ENCODE data around the gene LHFPL2.

The LHFPL2 gene

DNA sequence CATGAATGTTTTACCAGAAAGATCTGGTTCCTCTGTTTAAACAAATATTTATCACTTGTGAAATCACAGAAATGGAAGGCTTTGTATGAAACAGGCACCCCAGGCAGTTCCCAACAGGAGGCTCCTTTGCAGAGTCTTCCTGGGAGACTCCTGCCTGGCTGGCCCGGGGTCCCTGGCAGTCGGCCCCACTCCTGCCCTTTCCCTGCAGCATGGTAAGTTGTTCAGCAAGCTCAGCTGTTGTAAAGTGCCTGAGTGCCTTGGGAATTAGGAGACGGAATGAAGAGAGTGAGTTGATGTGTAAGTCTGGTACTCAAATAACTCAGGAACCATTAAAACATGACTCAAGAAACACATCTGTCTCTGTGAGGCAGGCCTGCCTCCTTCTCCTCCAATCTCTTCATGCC lies 17.5 kb upstream of the LHFPL2 start:
- no peak for DNase-seq

DNA sequence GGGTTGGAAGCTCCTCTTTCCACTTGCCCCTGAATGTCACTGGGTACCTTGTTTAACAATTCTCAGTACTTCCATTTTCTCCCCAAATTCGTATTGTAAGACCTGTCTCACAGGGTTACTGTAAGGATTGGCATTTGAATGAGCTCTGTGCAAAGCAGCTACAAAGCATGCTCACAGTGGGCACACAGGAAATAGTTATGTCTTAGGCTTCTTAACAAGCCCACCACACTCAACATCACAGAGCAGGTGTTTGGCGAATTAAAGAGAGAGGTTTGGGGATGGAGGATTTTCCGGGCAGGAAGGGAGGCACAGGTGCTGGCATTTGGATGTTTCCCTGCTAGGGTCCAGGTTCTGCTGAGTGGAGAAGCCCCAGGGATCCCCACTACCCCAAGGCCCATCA lies 17.0 kb upstream of the LHFPL2 start:
- no peak for DNase-seq

DNA sequence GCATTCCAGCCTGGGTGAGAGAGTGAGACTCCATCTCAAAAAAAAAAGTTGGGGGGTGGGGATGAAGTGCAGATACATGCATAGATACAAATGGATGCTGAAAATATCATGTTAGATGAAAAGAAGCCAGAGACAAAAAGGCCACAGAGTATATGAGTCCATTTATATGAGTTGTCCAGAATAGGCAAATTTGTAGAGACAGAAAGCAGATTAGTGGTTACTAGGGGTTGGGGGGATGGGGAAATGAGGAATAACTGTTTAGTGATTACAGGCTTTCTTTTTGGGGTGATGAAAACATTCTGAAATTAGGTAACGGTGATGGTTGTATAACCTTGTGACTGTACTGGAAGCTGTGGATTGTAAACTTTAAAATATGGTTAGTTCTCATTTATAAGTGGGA lies 13.8 kb upstream of the LHFPL2 start:
- no peak for DNase-seq

DNA sequence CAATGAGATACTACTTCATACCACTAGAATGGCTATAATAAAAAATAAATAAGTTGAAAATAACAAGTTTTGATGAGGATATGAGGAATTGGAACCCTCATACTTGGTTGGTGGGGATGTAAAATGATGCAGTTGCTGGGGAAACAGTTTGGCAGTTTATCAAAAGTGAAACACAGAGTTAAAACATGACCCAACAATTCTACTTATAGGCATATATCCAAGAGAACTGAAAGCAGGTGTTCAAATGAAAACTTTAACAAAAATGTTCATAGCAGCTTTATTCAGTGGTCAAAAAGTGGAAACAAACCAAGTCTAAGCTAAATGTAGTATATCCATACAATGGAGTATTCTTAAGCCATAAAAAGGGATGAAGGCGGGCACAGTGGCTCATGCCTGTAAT lies 13.1 kb upstream of the LHFPL2 start:
- no peak for DNase-seq

DNA sequence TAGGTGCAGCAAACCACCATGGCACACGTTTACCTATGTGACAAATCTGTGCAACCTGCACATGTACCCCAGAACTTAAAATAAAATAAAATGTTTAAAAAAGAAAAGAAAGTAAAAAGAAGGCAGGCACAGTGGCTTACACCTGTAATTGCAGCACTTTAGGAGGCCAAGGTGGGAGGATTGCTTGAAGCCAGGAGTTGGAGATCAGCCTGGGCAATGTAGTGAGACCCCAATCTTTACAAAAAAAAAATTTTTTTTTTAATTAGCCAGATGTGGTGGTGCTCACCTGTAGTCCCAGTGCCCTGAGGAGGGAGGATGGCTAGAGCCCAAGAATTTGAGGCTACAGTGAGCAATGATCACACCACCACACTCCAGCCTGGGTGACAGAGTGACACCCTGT lies 12.5 kb upstream of the LHFPL2 start:
- DNase-seq = no peak

DNA sequence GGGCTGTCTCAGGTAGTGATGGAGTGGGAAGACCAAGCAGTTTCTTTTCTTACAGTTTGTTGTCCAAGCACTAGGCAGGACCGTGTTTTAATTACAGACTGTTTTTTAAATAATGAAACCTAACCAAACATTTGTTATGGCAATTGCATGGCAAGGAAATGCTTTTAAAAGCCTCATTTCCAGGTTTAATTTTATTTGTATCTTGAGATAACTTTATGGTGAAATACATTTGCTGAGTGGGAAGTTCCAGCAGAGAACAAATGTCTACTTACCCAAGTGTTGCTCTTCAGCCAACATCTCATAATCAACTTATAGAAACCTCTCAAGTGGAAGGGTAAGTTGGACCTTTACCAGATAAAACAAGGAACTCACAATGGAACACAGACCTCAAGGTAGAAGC lies 11.8 kb upstream of the LHFPL2 start:
- no peak for DNase-seq

DNA sequence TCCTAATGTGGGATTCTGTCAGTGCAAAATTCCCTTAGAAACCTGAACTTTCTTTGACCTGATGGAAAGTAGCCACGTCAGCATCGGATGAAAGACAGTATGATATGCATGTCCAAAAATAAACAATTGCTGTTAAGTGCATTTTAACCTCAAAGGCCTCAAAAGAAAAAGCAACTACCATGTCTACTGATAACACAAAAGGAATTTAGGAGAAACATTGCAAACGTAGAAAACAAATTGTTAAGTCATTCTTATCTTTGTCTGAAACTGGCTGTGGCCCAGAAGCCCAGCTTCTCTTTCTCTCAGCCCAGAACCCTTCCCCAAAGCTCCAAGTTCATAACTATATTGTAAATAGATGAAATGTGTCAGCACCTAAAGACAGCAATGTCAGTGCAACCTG lies 11.1 kb upstream of the LHFPL2 start:
- DNase-seq = no peak

DNA sequence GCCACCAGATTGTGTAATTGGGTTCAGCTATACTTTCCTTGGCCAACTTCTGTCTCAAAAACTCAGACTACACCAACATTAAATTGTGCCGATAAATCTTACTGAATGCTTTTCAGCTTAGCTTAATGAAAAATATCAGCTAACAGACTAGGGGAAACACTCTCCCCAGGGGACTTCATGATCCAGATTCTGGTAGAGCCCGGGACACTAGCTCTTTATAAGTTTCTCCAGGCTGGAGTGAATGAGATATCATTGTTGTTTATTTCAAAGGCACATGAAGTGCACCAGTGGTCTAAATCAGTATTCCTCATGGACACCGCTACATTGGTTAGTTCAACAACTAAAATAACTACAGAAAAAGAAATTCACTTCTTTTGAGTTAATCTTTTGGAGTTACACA lies 10.5 kb upstream of the LHFPL2 start:
- no peak for DNase-seq

DNA sequence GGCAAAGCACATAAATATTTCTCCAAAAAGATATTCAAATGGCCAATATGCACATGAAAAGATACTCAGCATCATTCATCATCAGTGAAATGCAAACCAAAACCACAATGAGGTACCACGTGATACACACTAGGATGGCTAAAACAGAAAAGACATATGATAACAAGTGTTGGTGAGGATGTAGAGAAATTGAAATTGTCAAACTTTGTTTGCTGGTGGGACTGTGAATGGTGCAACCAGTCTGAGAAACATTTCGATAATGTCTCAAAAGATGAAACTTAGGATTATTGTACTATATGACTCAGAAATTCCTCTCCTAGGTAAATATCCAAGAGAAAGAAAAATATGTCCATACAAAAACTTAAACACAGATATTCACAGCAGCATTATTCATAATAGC lies 8.6 kb upstream of the LHFPL2 start:
- DNase-seq = no peak

DNA sequence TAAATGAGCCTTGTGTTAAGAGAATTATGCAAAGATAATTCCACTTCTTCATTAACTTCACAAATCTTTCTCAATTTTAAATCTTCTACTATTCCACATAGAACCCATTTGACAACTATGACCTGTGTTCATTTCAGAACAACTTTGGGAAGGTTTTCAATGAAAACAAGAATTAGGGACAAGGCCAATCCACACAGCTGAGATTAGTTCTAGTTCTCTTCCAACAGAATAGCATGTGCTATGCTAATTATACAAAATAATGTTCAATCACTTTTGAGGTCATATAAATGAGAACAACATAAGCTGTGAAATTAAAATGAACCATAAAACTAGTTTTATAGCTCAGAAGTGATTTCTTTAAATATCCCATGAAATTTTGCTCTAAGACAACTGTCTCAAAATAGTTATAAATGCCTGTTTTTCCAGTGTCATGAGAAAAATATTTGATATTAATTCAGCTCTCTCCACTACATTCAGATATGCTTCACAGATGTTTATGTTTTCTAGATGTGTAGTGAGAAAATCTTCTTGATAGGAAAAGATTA lies 7.2 kb upstream of the LHFPL2 start:
- no peak for DNase-seq

DNA sequence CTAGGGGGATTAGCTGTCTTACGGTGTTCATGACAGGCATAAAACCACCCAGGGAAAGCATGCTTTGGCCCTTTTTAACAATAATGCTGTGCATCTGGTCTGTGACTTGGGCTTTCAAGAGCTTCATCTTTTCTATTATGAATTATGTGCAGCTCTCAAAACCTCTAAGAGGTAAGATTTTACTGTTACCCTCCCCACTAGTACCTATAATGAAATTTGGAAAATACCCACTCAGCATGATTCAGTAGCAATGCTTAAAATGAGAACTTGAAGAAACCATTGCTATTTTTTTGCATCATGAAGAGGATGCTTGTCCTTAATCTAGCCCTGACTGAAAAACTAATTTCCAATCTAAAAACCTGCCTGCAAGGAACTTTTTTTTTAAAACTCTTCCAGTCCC lies 5.8 kb upstream of the LHFPL2 start:
- no peak for DNase-seq

DNA sequence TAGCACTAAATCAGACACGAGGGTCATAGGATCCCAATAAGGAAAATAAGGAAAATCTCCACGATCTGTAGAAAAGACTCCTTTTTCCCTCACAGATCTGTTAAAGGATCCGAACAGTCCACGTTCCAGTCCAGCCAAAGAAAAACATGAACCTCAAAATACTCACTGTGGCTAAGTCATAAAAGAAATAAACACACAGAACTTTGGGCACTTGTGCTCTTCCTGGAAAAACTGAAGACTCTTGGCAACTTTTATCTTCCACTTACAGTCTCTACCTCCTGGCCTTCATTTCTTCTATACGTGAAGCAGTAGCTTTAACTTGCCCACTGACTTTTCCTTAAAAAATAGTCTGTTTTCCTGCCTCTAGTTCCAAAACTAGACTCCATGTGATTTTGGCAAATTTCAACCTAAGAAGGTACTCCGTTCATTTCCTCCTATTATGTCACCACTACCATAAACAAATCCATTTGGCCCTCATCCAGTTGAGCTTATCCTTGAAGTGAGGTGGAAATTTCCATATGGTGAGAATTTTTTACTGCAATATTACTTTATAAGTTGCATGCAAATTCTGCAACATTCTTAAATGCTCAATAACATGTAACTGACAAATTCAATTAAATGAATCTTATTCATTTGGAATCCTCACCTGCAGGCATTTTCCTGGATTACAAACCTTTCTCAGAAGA lies 5.3 kb upstream of the LHFPL2 start:
- no peak for DNase-seq

DNA sequence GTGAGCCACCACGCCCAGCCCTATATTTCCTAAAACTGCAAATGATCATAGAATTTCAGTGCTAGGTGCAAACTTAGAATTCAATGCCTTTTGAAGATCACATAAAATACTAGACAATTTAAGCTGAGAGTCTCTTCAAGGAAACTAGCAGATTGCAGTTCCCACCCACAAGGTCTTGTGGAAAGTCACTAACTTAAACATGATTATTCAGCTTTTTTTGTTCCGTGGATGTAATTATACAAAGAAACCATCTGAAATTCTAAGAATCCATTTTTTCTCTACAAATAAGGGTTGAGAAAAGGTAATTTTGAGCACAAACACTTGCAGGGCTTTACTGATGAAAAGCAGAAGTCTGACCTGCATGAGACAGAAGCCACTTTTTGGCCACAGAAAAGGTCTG lies 4.5 kb upstream of the LHFPL2 start:
- DNase-seq = no peak

DNA sequence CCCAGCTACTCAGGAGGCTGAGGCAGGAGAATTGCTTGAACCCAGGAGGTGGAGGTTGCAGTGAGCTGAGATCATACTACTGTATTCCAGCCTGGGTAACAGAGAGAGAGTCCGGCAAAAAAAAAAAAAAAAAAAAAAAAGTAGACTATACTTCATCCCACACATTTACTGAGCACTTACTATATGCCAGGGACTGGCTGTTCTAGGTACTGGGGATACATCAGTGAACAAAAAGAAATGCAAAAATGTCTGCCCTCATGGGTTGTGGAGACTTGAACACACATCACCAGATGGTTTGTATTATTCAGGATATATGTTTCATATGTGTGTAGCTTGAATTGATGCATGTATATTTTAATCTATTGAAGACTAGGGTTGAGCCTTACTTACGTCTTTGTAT lies 2.9 kb upstream of the LHFPL2 start:
- no peak for DNase-seq

DNA sequence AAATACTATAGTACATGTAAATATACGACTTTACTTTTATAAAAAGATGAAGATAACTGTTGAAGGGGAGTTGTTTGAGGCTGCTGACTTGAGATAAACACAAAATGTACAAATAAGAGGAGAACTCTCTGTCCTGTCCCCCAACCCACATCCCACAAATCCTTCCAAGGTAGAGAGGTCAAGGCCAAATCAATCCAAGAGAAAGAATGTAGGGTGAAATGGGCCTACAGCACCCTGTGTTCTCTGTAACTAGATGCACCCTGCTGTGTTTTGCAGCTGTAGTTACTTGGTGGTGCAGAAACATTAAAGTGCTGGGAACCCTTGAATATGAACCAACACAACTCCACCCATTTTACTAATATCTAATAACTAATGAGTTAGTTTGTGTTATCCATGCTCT lies 2.0 kb upstream of the LHFPL2 start:
- DNase-seq = no peak

DNA sequence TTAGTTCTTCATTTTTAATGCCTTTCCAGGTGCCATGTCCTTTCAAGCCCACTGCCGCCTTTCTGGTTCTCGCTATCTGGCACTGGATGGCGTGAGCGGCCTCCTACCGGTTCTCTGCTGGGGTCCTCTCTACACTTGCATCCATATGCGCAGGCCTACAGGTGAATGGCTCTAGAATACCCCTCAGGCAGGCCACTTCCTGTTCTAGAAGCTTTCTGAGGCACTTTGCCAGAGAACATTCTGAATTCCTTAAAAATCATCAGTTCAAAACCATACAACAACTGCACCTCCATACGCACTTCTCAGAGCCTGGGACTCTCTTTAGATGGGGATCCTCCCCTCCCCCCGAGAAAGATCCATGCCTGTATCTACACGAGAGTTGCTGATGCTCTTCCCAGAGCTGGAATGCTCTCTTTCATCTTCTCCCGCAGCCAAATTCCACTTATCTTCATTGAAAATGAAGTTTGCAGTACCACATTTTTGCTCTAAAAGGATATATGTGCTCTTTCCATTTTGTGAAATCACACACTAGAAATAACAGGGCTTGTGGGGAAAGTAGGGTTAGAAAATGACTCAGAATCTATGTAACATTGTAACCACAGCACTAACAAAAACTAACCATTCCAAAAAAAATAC lies 1.4 kb upstream of the LHFPL2 start:
- peak; percentile 48 for DNase-seq

DNA sequence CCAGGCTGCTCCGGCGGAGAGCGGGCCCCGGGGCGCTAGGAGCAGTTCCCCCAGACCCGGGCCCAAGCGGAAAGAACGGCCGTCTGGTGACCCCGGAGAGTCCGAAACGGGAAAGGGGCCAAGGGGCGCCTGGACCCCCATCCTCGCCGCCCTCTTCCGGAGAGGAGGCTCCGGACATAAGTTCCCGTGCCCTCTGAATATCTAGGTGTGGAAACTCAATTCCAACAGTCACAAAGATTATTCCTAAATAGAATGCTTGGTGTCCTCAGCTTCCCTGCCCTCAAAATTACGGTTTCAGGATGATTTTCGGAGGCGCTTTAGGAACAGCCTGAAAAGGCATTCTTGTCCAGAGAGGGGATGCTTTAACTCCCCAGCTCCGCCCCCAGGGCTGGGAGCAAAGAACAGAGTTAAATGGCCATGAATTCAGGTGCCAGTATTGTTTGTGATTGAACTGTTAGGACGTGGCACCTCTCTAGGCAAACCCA lies 681 bp upstream of the LHFPL2 start:
- DNase-seq = peak; percentile 42

DNA sequence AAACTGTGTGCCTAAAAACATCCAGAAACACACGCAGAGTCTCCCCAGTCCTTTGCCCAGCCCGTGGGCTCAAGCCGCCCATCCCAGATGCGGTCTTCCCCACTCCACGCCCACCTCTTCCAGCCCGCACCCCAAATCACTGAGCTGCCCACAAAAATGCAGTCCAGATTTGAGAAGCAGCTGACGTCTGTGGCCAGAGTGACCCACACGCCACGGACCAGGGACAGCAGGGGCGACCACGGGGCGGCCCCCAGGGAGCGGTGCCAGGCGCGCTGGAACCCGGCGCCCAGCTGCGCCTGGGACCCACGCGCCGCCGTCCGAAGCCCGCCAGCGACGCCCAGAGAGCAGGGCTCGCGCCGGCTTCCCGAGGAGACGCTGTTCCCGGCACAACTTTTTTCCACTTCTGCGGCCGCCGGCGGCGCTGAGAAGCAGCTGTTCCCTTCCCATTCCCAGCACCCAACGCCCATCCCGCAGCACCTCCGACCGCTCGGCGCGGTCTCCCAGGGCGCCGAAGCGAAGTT lies 674 bp downstream of the LHFPL2 start:
- DNase-seq = peak; percentile 66

DNA sequence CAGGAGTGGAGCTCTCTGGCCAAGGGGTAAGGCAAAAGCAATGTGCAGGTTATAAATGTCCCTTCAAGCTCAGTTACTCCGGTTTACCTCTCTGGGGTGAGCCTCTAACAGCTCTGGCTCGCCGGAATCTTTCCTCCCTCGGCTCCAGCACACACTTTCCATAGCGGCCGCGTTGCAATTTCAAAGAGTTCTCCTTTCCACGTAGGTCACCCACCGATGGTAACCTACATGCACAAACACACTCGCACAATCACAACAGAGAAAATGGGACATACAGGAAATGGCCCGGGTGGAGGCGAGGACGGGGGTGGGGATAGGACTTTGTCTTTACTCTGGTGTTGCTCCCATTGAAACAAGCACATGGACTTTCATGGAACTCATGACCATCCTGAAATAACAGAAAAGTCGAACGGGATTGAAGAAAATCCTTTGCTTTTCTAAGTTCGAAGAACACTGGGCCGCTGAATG lies 1.2 kb downstream of the LHFPL2 start:
- peak; percentile 54 for DNase-seq

DNA sequence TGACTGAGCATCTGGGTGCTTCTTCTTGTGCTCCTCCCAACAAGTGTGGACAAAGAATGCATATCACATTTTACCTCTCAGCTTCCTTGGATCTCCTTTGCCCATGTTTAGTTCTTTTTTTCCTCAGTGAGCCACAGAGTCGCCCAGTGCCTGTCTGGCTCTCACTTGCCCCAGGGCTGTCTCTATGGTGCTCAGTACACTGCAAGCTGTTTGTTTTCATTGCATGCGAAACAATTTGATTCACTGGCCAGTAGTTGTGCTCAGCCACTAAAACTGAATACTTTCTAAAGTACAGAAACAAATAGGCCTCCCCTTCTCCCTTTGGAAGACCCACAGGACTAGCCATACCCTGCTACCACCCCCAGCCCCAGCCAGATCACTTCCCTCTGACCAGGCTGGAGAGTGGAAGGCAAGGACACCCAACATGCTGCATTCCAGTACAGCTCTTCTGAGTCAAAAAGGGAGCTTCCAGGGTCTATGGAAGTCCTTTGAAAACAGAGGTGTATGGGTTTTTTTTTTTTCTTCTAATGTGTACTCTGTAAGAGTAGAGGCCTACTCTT lies 3.8 kb downstream of the LHFPL2 start:
- peak; percentile 47 for DNase-seq

DNA sequence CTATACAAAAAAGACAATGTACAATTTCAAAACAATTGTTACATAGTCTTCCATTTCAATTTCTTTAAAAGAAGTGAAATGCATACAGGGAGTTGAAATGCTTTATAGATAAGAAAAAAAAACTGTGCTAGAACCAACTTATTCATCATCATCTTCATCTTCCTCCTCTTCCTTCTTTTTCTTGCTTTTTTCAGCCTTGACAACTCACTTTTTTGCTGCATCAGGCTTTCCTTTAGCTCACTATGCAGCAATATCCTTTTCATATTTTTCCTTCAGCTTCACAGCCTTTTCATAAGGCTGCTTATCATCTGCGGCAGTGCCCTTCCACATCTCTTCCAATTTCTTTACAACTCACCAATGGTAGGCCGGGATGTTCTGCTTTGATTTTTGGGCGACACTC lies 4.4 kb downstream of the LHFPL2 start:
- no peak for DNase-seq

DNA sequence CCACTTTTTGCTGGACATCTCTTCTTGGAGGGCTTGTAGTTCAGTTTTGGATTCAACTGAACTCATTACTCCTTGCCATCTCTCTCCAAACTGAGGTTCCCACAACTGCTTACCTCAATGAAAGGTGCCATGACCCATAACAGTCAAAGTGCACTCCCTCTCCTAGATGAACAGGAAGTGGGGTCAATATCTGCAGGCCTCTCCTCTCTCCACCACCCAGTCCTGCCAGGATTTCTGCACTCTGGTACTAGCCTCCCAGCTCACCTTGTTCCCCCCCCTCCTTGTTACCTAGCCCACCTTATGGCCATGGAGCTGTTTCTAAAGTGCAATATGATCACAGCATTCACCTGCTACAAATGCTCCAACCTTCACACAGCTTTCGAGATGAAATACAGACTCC lies 5.9 kb downstream of the LHFPL2 start:
- DNase-seq = no peak

DNA sequence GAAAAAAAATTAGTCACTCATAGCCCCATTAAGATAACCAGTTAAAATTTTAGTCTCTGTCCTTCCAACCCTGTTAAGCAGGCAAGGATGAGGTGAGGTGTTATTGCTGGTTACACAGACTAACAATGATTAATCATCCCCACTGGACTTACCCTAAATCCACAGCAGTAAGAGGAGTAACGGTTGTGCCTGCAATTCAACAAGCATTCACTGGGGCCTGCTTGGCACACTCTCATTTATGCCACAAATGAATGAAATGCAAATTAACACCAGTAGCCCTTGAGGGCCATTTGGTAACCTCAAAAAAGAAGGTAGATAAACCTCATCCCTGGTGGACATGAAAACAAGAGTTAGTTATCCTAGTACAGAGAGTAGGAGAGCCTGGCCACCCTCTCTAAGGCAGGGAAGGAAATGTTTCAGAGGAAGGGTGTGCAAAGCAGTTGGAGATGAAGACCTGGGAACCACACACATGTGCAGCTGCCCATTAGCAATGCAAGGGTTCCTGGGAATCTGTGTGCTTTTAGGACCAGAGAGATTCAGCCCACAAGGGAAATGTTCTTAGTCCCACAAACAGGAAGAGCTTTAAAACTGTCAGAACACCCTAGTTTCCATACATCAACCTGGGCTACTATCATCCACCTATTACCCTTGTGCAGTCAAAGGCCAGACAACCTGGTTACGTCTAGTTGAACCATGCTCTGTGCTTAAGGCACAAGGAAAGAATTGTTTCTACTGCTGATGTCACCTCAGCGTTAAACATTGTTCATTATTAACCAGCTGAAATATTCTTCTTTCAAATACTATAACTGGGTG lies 7.7 kb downstream of the LHFPL2 start:
- peak; percentile 49 for DNase-seq
